Brain microvascular endothelial cell (primary cell): ENCODE results near the gene RINT1.
"Not testable (repeated sequence)": the region's sequence is repeated elsewhere in the genome, so short reads cannot be mapped to it uniquely, and the experiment has no call there.

Experiments used
- DNase-seq: peaks from one replicate; pipeline ENCODE4 v3.0.0-alpha.2; 2020
- H3K27ac ChIP-seq: fragments of 250-450 bp; sonication (Bioruptor Pico); 2 replicates; pipeline ENCODE4 v1.5.1; 2020; ENCODE audit warnings: mild to moderate bottlenecking, moderate library complexity
- H3K27me3 ChIP-seq: fragments of 250-450 bp; sonication (Bioruptor Pico); replicated peaks from 2 replicates; pipeline ENCODE4 v1.5.1; 2020; ENCODE audit warnings: mild to moderate bottlenecking
- H3K36me3 ChIP-seq: fragments of 250-450 bp; sonication (Bioruptor Pico); replicated peaks from 2 replicates; pipeline ENCODE4 v1.5.1; 2020; ENCODE audit warnings: mild to moderate bottlenecking
- H3K4me3 ChIP-seq: 2 replicates; pipeline ENCODE4 v1.5.1; 2011; ENCODE audit warnings: low read depth, mild to moderate bottlenecking, control low read depth, low read length, moderate library complexity
- CTCF ChIP-seq: IDR thresholded peaks from 2 replicates; pipeline ENCODE4 v1.5.1; 2011; ENCODE audit warnings: low read depth, mild to moderate bottlenecking, moderate library complexity, low read length, control low read depth, inconsistent platforms; ENCODE audit errors: missing control alignments
- in situ Hi-C: cut with HindIII; loops from 2 replicates; pipeline ENCODE4 v1.10.0; 2017; ENCODE audit warnings: low sequenced_read_pairs, low pct_ligation_motif_present

Gene RINT1

DNA sequence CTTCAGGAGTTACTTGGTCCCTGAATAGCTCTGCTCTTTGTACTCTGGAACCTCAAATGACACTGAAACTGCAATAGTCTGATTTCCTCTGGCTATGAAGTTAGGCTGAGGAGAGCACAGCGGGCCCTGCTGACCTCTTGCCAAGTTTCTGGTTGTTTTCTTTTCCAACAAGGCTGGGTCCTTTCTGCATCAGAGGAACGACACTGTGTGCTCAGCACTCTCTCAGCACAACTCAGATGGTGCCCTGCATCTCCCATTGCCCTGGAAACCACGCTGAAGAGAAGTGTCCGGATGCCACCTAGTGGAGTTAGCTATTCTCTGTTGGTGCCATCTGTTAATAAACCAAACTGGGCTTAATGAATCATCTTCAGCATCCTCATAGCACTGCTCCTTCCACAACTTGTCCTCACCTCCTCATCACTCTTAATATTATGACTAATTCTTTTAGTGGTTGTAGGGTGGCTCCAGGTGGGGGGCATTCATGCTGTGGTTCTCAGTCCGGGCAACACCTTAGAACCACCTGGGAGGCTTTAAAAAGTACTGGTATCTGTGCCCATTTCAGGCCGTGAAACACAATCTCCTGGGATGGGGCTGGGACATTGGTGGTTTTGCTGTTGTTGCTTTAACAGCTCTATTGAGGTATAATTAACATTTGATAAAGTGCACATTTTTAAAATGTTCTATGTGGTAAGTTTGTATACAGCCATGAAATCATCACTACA is 57.5 kb downstream of the RINT1 start:
- Histone ChIP-seq H3K36me3 (no peaks in the 10 kb centered on the region), H3K27me3 (no peaks in the 10 kb centered on the region), H3K4me3 (no peak overlapping the region), H3K27ac (no peak overlapping the region)
- peak; percentile 80 for TF ChIP-seq CTCF
- peak; percentile 76 for DNase-seq
- in situ Hi-C loops = no loop called here

- DNase-seq = no peak
- in situ Hi-C loops = no loop called here
- H3K27ac ChIP-seq = no peak overlapping the region
- TF ChIP-seq CTCF = no peak
- H3K4me3 ChIP-seq = no peak overlapping the region
- no peaks in the 10 kb centered on the region for H3K27me3 ChIP-seq
- no peaks in the 10 kb centered on the region for H3K36me3 ChIP-seq
These were observed 58.8 kb downstream of the RINT1 start for GRCh38 chr7:105590793-105591192.

GRCh38 chr7:105591522-105591921 is 59.5 kb downstream of the RINT1 start:
- no peak for DNase-seq
- no peaks in the 10 kb centered on the region for H3K36me3 ChIP-seq
- TF ChIP-seq CTCF = no peak
- no peak overlapping the region for H3K27ac ChIP-seq
- H3K27me3 ChIP-seq = no peaks in the 10 kb centered on the region
- no peak overlapping the region for H3K4me3 ChIP-seq
- in situ Hi-C loops = no loop called here

- Histone ChIP-seq H3K27ac (no peak overlapping the region), H3K27me3 (no peaks in the 10 kb centered on the region), H3K4me3 (no peak overlapping the region), H3K36me3 (no peaks in the 10 kb centered on the region)
- no peak for TF ChIP-seq CTCF
- DNase-seq = no peak
- in situ Hi-C loops = no loop called here
These were observed 62.0 kb downstream of the RINT1 start for GRCh38 chr7:105594034-105594433.

DNA sequence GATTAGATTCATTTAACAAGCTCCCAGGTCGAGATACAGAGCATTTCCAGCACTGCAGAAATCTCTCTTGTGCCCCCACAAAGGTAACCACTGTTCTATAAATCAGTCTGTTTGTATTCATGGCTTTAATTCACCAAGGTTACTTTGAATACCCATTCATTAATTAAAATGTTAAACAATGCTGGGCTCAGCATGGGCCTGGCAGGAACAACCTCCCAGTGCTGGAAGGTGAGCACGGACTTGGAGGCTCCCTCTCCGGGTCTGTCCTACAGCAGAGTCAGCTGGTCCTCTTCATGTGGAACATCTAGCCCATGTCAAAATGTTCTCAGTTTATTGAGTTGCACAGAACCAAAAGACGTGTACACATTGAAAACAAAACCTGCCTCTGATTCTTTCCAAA is 64.9 kb downstream of the RINT1 start:
- no peak for DNase-seq
- no peaks in the 10 kb centered on the region for H3K27me3 ChIP-seq
- H3K36me3 ChIP-seq = no peaks in the 10 kb centered on the region
- H3K4me3 ChIP-seq = no peak overlapping the region
- no peak for TF ChIP-seq CTCF
- in situ Hi-C loops = no loop called here
- no peak overlapping the region for H3K27ac ChIP-seq

- in situ Hi-C loops, H3K36me3 ChIP-seq, DNase-seq, H3K4me3 ChIP-seq, H3K27ac ChIP-seq, H3K27me3 ChIP-seq: not testable (repeated sequence)
These were observed 67.1 kb downstream of the RINT1 start for GRCh38 chr7:105599080-105599479.
